Ascending aorta (tissue), 2 donors: ENCODE results near the gene OSTM1. TPM values are rescaled to one million over a fixed set of nuclear protein-coding genes. Genes with fewer than 3 reads are reported as not detected.

ENCODE experiments used
- DNase-seq, 2 donors: peaks; one replicate each; pipeline ENCODE4 v3.0.0-alpha.2; 2019; ENCODE audit warnings: low spot score in 2 of 2
- H3K27ac ChIP-seq, 2 donors: fragments of 200-600 bp; sonication (generic); one replicate each; pipeline ENCODE4 v1.5.1; 2016 to 2017; ENCODE audit warnings: mild to moderate bottlenecking in 1 of 2
- H3K27me3 ChIP-seq: fragments of 200-600 bp; sonication (generic); one replicate; pipeline ENCODE4 v1.5.1; 2017
- H3K36me3 ChIP-seq, 2 donors: fragments of 200-600 bp; sonication (generic); one replicate each; pipeline ENCODE4 v1.5.1; 2016
- H3K4me1 ChIP-seq, 2 donors: fragments of 200-600 bp; sonication (generic); one replicate each; pipeline ENCODE4 v1.5.1; 2016 to 2017; ENCODE audit warnings: mild to moderate bottlenecking in 1 of 2
- H3K4me3 ChIP-seq, 2 donors: fragments of 200-600 bp; sonication (generic); one replicate each; pipeline ENCODE4 v1.5.1; 2016 to 2017; ENCODE audit warnings: mild to moderate bottlenecking in 1 of 2
- H3K9me3 ChIP-seq, 2 donors: fragments of 200-600 bp; sonication (generic); one replicate each; pipeline ENCODE4 v1.5.1; 2016
- intact Hi-C: fragments of 100-400 bp; cut with DNase I; formaldehyde crosslinking; loops from one replicate; pipeline ENCODE4 v1.15.1; 2023
- total RNA-seq: library from RNA; depleted of rRNA; stranded (reverse); fragments of >200 nt; gene quantifications from one replicate; pipeline ENCODE4 v1.1.0, GENCODE V29; 2016
- TF ChIP-seq, protein P1 (sequence below), 3 experiments: fragments of 200-600 bp in 2 of 3; fragments of 450-650 bp in 1 of 3; sonication (generic) in 2 of 3; IDR thresholded peaks; one replicate each; pipeline ENCODE4 v1.5.1; 2016 to 2019; ENCODE audit warnings: antibody characterized with exemption in 3 of 3, mild to moderate bottlenecking in 1 of 3, moderate library complexity in 1 of 3

Gene OSTM1
- total RNA-seq, 1 donor from 2014 or later, result 78.7 TPM

GRCh38 chr6:108102965-108103364, 28.4 kb upstream of the OSTM1 start:
- Histone ChIP-seq H3K27ac (no peak overlapping the region), H3K36me3 (no peaks in the 10 kb centered on the region), H3K27me3 (no peaks in the 10 kb centered on the region), H3K4me3 (no peak overlapping the region), H3K9me3 (no peaks in the 10 kb centered on the region), H3K4me1 (no peaks in the 10 kb centered on the region)
- TF ChIP-seq, protein P1, sequence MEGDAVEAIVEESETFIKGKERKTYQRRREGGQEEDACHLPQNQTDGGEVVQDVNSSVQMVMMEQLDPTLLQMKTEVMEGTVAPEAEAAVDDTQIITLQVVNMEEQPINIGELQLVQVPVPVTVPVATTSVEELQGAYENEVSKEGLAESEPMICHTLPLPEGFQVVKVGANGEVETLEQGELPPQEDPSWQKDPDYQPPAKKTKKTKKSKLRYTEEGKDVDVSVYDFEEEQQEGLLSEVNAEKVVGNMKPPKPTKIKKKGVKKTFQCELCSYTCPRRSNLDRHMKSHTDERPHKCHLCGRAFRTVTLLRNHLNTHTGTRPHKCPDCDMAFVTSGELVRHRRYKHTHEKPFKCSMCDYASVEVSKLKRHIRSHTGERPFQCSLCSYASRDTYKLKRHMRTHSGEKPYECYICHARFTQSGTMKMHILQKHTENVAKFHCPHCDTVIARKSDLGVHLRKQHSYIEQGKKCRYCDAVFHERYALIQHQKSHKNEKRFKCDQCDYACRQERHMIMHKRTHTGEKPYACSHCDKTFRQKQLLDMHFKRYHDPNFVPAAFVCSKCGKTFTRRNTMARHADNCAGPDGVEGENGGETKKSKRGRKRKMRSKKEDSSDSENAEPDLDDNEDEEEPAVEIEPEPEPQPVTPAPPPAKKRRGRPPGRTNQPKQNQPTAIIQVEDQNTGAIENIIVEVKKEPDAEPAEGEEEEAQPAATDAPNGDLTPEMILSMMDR (IDR thresholded peaks at IDR 0.05), result no peak
- DNase-seq, result no peak
- intact Hi-C loops, result no loop called here

DNA sequence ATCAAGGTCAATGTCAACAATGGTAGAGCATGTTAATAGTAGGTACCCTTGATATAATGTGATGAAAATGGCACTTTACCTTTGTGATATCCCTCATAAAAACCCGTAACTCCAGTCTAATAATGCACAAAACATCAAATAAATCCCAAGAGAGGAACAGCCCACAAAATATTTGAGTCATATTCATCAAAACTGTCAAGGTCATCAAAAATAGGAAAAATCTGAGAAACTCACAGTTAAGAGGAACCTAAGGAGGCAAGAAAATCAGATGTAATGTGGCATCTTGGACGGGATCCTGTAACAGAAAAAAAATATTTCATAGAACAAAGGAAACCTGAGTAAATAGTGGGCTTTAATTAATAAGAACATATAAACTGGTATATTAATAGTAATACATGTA, 25.5 kb upstream of the OSTM1 start:
- intact Hi-C loops, result no loop called here
- Histone ChIP-seq H3K9me3 (no peaks in the 10 kb centered on the region), H3K4me1 (no peaks in the 10 kb centered on the region), H3K27me3 (no peaks in the 10 kb centered on the region), H3K27ac (no peak overlapping the region), H3K36me3 (no peaks in the 10 kb centered on the region), H3K4me3 (no peak overlapping the region)
- DNase-seq, result no peak
- TF ChIP-seq, protein P1 (IDR thresholded peaks at IDR 0.05), result no peak

- H3K9me3 ChIP-seq, result no peaks in the 10 kb centered on the region
- H3K4me1 ChIP-seq, result no peaks in the 10 kb centered on the region
- no peak overlapping the region for H3K4me3 ChIP-seq
- intact Hi-C loops, result no loop called here
- H3K36me3 ChIP-seq, result no peaks in the 10 kb centered on the region
- no peak for DNase-seq
- no peaks in the 10 kb centered on the region for H3K27me3 ChIP-seq
- TF ChIP-seq, protein P1 (IDR thresholded peaks at IDR 0.05), result no peak
- no peak overlapping the region for H3K27ac ChIP-seq
Observed at GRCh38 chr6:108097882-108098281, 23.3 kb upstream of the OSTM1 start.

DNA sequence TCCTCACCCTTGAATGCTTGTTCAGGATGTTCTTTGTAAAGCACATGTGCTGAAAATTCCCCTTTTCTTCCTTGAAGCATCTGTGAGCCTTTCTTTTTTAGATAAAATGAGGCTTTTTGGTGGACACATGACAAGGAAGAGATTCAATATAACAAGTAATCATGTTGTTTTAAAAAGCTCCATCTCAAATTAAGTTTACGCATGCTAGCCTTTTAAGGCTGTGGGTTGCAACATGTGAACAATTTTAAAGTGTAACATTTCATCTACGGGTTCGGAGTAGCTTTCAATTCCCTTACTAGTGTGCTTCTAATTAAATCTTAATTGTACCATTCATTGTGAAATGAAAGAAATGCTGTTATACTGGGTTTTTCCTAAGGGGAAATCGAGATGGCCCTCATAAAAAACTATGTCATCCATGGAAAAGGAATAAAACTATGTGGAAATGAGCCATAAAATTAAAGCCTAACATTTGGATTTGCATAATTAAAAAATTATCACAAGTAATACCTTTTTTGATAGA, 19.3 kb upstream of the OSTM1 start:
- no peak for DNase-seq
- Histone ChIP-seq H3K36me3 (no peaks in the 10 kb centered on the region), H3K27ac (no peak overlapping the region), H3K4me1 (no peaks in the 10 kb centered on the region), H3K27me3 (no peaks in the 10 kb centered on the region), H3K9me3 (no peaks in the 10 kb centered on the region), H3K4me3 (no peak overlapping the region)
- TF ChIP-seq, protein P1 (IDR thresholded peaks at IDR 0.05), result no peak
- intact Hi-C loops, result no loop called here

- Histone ChIP-seq H3K9me3 (no peaks in the 10 kb centered on the region), H3K27ac (no peak overlapping the region), H3K4me3 (no peak overlapping the region), H3K36me3 (no peaks in the 10 kb centered on the region), H3K27me3 (no peaks in the 10 kb centered on the region), H3K4me1 (no peaks in the 10 kb centered on the region)
- intact Hi-C loops, result no loop called here
- no peak for DNase-seq
- TF ChIP-seq, protein P1 (IDR thresholded peaks at IDR 0.05), result no peak
Observed at GRCh38 chr6:108091288-108091687, 16.7 kb upstream of the OSTM1 start.

DNA sequence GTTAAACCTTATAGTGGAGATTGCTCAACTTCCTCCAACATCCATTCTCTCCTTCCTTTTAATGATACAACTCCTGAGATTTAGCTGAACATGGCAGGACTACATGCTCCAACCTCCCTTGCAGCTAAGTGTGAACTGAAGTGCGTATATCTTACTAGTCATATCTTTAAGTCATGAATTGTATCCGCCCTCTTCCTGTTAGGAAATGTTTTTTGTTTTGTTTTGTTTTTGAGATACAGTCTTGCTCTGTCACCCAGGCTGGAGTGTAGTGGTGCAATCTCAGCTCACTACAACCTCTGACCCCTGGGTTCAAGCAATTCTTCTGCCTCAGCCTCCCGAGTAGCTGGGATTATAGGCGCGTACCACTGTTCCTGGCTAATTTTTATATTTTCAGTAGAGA, 8.8 kb upstream of the OSTM1 start:
- no peak overlapping the region for H3K27ac ChIP-seq
- DNase-seq, result no peak
- H3K36me3 ChIP-seq, result no peaks in the 10 kb centered on the region
- H3K4me3 ChIP-seq, result no peak overlapping the region
- TF ChIP-seq, protein P1 (IDR thresholded peaks at IDR 0.05), result no peak
- no peaks in the 10 kb centered on the region for H3K4me1 ChIP-seq
- H3K27me3 ChIP-seq, result no peaks in the 10 kb centered on the region
- intact Hi-C loops, result no loop called here
- H3K9me3 ChIP-seq, result no peaks in the 10 kb centered on the region
